SIG-M5 treated with dmso at 0.1 percent for 504 hours (cell line): Measurements from ENCODE around the gene NPDC1.
A peak's percentile ranks its signal among the peaks of the same experiment; 100 is the strongest.

Experiments
- DNase-seq: peaks from one replicate; lab custom pipeline; 2025; ENCODE audit not compliant: unreplicated experiment; lab: John Stamatoyannopoulos, UW

The NPDC1 gene

DNA sequence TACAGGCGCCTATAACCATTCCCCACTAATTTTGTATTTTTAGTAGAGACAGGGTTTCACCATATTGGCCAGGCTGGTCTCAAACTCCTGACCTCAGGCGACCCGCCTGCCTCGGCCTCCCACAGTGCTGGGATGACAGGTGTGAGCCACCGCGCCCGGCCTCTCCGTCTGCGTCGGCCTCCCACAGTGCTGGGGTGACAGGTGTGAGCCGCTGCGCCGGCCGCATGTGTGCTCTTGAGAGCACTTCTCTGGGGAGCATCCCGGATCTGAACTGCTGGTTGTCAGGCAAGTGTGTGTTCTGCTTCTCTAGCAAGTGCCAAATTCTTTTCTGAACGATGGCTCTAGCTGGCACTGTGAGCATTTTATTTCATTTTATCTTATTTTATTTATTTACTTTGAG is 11.6 kb upstream of the NPDC1 start:
- DNase-seq, result no peak

DNA sequence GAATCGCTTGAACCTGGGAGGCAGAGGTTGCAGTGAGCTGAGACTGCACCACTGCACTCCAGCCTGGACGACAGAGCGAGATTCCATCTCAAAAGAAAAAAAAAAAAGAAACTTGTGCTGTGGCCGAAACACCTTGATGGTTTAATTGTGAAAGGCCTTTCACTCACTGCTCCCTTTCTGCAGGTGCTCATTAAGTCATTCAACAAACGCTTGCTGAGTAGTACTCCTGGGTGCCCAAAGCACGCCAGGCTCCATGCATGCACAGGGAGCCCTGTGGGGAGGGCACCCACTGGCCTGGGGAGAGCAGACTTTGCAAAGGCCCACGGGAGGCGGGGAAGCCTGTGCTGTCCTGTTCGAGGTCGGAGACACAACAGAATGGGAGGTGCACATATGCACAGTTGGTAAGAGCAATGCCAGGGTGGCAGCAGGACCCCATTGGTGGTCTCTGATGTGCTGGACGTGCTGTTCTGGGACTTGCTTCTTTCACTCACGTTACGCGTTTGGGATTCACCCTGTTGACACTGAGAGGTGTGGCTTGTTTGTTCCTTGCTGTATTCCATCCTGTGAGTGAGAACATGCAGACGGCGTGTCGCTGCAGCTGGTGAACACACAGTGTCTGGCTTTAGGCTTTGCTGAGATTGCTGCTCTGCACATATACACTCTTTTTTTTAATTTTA is 10.9 kb upstream of the NPDC1 start:
- no peak for DNase-seq

DNA sequence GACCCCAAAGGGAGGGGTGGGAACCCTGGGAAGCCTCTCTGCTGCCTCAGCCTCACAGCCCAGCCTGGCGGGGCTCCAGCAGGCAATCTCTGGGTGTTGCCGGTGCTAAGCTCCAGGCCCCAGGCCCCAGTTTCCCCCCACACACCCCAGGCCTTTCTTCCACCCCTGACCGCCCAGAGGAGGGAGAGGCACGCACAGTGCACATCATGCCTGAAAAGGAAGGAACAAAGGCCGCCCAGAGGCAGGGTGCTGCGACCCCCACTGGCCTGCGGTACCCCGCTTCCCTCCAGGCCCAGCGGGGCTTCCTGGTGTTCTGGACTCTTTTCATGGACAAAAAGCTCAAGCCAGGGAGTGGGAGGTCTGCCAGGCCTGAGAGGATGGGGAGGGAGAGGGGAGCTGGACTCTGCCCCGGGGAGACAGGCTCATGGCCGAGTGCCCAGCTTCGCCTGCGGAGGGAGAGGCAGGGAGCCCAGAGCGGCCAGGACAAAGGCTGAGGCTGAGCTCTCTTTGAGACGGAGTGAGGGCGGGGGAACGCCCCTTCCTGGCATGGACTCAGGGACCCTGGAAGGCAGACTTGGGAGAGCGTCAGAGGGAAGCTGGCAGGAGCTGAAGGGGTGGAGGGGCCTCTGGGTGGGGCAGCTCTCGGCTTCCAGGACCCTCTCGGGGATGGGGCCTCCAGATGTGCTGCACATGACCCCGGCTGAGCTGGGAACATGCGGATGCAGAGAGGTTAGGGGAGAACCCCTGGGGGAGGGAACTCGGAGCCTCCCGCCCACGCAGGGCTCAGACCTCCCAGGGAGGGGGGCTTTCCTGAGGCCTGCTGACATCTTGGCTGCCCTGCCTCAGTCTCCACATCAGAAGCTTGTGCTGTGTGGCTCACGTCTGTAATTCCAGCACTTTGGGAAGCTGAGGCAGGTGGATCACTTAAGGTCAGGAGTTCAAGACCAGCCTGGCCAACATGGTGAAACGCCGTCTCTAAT is 9.7 kb upstream of the NPDC1 start:
- no peak for DNase-seq

DNA sequence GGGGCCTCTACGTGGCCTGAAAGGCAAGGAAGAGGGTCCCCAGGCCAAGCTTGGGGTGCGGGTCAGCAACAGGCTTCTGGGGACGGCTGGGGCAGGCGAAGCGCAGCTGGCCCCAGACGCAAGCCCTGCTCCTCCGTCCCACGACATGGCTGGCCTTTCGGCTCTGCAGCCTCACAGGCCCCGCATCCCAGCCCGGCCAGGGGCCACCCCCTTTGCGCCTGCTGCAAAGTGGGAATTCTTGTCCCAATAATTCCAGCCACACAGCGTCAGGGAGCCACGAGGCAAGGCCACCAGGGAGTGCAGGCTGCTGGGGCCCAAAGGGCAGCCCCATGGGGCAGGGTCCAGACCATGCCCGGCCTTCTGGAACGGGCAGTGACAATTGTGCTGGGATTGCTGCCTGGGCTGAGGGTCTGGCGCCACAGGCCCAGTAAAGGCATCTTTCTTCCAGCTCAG is 9.0 kb upstream of the NPDC1 start:
- DNase-seq, result no peak

DNA sequence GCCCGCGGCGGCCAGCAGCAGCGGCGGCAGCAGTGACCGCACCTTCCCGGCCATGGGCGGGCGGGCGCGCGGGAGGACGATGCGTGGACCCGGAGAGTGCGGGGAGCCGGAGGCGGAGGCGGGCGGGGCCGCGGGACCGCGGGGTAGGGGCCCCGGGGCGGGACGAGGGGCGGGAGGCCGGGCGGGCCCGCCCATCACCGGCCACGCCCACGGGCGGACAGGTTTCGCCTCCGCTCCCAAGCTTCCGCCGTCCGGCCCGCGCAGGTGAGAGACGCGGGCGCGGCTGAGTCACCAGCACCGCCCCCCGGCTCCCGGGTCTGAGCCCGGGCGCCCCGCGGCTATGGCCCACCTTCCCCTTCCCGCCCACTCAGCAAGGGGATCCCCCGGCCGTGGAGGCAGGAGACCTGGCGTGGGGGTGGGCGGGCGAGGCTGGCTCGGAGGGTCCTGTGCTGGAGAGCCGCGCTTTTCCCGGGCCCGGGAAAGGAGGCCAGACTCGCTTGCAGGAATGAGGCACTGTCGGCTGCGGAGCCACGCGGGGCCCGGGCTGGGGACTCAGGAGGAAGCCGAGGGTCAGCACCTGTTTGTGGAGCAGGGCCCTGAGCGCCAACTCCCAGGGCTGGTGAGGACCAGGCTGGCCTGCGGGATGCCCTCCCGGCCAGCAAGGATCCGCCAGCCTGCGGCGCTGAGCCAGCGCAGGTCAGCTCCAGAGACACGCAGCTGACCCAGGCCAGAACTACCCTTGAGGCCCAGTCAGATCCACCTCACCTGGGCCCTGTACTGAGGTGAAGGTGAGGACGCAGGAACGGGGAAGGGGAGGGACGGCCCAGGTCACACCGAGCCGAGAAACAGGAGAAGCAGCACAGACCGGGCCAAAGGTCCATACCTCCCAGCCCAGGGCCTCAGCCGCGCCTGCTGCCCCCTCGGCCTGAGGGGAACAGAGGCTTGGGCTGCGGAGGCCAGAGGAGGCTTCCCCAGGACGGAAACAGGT is 8.3 kb upstream of the NPDC1 start, which contains the start of gene ENTPD2:
TSS of gene ENTPD2 (minus strand) at position 118 of the 988 bp plus-strand sequence. CDS start at position 54, 64 bp downstream.
- DNase-seq, result no peak

DNA sequence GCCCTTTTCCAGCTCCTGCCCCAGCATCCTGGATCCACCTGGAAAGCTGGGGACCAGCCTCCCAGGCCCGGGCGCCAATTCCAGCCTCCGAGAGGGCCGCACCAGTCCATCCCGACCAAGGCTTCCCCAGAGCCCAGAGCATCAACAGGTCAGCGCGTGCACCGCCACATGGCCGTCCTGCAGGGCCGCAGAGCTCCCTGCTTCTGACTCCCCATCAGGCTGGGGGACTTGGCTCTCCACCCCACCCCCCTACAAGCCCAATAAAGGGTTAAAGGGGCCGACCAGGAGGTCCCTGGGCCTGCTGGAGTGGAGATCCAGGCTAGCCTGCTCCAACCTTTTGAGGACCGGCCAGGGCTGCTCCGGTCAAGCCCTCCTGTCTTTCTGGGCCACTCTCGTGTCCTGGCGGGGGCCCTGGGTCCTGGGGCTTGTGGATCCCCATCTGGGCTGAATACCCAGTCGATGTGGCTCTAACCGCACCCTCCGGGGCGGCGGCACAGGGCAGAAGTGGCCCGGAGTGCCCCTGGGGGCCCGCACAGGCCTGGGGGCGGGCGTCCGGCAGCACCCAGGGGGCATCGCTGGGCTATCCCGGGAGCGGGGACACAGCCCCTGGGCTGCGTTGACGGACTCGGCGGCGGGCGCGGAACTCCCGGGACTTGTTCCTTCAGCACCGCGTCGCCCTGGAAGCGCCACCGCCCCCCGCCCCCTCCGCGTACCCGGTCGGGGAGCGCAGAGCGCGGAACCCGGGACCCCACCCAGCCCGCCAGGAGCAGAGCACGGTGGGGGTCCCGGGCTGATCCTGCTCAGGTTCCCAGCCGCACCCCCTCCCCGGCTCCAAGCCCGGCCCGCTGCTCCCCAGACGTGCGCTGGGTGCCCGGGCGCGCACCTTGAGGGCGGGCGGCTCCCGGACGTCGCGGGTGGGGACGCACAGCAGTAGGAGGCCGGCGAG is 7.3 kb upstream of the NPDC1 start:
- DNase-seq, result no peak

DNA sequence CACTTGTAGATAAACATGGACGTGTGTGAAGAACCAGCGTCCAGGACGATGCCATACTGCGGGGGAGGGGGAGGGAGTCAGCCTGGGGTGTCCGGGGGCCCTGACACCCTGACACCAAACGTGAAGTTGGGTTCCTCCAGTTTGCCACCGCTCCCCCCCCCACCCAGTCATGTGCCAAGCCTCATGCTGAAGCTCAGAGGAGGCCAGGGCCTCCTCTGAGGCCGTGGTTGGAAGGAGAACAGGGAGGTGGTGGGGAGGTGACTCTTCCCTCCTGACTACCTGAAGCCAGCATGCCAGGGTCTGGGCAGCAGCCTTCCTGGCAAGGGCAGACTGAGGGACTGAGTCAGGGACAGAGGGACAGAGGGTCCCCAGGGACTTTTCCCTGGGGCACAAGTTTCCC is 6.3 kb upstream of the NPDC1 start:
- no peak for DNase-seq

DNA sequence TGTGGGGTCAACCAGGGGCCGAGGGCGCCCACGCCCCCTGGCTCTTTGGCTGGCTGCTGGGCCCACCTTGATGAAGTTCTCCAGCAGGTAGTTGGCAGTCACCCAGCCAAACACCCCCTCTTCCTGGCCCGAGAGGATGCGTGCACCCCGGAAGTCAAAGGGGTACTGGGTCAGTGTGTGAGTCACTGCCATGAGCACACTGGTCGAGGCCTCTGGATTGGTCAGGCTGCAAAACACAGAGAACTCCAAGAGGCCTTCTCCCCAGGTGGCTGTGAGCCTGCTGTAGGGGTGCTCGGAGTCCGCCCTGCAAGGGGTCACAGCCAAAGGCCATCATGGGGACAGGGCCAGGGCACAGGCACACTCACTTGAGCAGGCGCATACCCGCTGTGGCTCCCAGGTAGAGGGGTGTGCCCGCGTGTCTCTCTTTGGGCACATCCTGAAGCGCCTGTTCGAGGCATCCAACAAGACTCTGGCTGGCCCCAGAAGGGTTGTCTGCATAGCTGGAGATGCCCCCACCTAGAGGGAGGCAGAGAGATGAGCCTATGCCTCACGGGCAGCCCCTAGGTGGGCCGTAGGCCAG is 5.3 kb upstream of the NPDC1 start:
- no peak for DNase-seq

DNA sequence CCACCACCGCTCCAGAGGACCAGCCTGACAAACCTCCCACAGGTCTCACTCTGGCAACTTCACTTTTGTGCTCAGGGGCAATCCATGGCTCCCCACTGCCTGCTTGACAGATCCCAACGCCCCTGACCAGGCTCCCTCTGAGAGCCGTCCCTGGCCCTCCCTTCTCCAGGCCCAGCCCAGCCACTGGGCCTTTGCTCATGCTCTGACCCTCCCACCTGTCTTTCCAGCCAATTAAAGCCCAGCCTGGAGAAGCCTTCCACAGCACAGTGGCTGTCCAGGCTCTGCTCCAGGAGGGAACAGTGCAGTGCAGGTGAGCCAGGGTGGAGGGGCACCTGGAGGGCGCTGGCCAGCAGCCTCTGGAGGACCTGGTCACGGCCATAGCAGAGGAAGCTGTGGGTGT is 4.6 kb upstream of the NPDC1 start:
- no peak for DNase-seq

DNA sequence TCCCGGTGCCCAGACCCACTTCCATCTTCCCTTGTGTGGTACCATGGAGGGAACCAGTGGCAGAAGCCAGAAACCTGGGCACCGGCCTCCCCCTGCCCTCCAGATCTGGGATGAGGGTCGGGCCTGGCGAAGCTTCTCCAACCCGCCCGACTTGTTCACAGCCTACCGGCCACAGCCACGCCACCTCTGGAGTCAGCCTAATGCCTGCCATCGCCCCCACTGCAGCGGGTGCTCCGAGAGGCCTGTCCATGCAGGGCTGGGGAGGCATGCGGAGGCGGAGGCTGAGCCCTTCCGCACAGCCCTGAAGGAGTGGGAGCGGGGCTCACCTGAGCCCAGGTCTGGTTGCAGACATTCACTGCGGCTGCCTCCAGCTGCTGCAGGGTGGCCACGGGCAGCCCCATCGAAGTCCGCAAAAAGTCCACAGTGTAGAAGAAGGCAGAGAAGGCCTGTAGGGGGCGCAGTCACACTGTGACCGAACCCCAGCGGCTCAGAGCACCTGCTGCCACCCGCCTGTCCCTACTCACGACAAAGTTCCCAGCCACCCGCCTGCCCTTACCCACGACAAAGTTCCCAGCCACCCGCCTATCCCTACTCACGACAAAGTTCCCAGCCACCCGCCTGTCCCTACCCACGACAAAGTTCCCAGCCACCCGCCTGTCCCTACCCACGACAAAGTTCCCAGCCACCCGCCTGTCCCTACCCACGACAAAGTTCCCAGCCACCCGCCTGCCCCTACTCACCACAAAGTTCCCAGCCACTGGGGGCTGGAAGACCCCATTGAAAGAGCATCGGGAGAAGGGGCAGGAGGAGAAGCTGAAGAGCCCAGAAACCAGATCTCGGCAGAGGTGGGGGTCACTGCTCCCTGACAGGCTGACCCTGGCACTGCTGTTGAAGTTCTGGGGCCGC is 3.8 kb upstream of the NPDC1 start:
- peak; percentile 25 for DNase-seq

DNA sequence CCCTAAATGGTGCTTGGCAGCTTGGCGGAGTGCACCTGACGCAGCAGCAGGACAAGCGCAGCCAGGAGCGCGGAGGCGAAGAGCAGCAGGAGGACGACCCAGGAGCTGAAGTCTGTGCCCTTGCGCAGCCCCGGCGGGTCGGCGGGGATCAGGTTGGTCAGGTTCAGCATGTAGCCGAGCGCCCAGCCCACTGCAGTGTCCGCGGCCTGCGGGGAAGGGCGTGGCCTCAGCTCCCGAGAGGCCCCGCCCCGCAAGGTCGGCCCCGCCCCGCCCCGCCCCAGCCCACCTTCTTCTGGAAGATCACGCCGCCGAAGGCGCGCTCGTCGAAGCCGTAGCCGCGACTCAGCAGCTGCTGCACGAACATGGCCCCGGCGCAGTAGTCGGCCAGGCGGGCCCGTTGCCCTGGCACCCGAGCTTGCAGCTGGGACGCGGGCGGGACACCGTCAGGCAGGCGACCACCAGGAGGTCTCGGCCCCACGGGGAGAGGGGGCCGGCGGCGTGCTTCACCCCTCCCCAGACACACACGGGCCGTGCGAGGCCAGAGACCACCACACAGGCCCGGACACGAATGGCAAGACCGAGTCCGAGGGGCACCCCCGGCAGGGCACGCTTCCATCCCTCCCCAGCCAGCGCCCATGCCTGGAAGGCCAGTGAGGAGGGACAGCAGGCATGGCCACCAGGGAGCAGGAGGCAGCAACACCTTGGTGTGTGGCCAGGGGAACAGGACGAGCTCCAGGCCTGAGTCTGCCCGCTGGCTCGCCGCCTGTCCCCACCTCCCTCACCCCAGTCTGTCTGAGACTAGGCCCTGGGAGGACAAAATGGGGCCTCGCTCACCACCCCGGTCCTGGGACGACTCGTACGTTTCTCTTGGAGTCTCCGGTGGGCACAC is 2.9 kb upstream of the NPDC1 start:
- DNase-seq, result no peak

DNA sequence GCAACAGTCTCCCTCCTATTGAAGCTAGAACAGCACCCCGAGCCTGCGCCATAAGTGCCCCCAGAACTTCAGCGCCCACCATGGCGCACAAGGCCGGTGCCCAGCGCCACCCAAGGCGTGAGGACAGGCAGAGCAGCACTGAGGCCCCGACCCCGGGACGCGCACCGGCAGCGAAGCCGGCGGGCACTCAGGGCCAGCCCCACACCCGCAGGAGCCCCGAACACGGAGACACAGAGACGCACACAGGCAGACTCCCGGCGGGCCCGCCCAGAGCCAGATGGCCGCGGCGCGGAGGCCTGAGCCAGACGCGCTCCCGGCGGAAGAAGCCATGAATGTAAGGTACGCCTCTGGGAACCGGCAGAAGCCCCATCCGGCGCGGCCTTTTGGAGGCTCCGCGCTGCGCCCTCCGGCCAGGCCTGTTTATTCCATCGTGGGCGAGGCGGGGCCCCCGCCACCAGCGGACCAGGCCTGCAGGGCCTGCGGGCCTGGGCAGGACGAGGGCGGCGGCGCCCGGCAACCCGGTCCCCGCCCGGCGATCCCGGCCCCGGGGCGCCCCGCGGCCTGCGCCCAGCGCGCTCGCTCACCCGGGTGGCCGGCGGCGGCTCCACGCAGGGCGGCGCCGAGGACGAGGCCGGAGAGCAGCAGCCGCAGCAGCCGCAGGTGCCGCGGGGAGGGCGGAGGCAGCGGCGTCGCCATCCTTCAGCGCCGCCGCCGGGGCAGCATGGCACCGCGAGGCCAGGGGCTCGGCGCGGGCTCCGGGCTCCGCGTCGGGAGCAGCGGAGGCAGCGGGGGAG is 486 bp downstream of the NPDC1 start:
- no peak for DNase-seq

DNA sequence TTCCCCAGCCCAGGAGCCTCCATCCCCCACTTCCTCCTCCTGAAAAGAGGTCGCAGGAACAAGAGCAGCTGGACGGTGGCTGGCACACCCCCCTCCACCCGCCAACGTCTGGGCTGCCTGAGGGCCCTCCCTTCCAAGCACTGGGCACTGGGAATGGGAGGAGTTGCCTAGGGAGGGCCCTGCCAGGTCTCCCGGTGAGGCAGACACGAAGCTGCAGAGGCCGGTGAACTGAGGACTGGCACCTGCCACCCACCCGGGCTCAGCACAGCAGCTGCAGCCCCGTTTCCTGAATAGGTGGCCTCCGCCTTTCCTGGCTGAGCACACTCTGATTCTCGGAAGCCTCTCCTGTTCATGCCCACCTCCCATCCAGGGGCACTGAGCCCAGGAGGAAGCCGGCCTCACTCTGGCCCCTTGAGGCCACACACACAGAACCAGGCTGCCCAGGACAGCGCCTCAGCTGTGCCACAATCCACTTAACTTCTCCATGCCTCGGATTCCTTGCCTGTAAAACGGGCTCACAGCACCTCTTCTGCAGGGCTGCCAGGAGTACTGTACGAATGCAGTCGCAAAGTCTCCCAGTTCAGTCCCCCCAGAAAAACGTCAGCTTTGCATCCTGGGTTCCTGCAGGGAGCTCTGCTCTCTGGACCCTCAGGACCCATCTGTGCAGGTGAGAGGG is 1.3 kb downstream of the NPDC1 start:
- DNase-seq, result no peak

DNA sequence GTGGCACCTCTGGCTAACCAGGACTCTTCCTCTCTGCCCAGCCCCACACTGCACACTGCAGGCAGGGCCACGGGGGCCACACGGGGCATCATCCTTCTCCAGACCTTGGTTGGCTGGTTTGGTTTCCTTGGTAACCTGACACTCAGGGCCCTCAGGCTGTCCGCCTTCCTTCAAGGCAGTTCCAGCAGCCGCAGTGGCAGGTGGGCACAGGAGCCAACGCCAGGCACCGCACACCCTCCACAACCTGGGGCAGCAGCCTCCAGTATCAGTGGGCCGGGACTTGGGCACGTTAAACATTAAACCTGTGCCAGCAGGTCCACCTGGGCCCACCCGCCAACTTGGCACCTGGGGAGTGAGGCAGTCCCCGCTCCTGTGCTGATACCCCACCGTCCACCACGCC is 1.9 kb downstream of the NPDC1 start:
- DNase-seq, result no peak

DNA sequence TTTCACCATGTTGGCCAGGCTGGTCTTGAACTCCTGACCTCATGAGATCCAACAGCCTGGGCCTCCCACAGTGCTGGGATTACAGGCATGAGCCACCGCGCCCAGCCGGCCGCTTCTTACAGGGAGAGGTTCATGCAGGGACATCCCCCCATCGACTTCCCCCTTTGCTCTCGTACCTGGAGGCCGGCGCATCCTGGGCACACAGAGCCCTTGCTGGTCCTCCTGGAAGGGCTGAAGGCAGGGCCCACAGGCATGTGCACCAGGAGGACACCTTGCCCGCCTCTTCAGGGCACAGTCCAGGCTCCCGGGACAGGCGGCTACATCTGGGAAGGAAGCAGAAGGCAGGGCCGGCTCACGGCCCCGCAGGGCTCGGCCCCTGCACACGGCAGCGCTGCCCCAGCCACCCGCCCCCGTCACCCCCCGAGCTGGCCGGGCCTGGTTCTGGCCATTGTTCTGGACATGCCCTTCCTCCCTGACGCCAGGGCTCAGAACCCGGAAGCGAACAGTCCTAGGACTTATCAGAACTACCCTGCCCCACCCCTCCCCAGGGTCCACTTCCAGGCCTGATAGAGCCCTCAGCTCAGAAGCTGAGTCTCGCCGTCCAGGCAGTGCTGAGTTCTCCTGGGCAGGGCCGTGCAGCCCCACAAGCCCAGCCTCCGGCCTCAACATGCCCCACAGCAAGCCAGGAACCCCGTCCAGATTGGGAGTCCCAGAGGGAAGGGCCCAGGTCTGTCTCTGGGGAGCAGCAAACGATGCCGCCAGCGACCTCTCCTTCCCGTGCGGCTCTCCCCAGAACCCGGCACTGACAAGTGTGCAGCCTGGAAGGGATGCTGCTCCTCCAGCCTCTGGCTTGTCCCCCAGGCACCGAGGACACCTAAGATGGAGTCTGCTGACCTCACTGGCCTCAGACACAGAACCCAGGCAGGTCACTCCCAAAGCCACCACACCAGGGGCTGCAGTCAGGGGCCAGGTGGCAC is 2.9 kb downstream of the NPDC1 start:
- no peak for DNase-seq
